CD4-positive, alpha-beta memory T cell (primary cell): Measurements from ENCODE around the gene RPS3A. TPM values are rescaled to one million over a fixed set of nuclear protein-coding genes. Genes with fewer than 3 reads are reported as not detected.

ENCODE experiments used
- CTCF ChIA-PET: fragments of 350-600 bp; sonication (Branson Sonifier 250); formaldehyde crosslinking; loops from one replicate; lab custom pipeline; 2021; ENCODE audit warnings: inconsistent platforms; ENCODE audit not compliant: partially characterized antibody; lab: Charles Lee
- POLR2A ChIA-PET: fragments of 350-600 bp; sonication (Branson Sonifier 250); formaldehyde crosslinking; loops from one replicate; lab custom pipeline; 2021; ENCODE audit not compliant: partially characterized antibody; lab: Charles Lee
- DNase-seq, 5 donors: peaks; one replicate each; pipeline versions ENCODE4 v3.0.0 to v3.0.0-alpha.2; 2020 to 2022; ENCODE audit warnings: mixed read lengths in 1 of 5
- H3K27ac ChIP-seq: one replicate; pipeline ENCODE4 v1.7.0; 2013; ENCODE audit warnings: low read depth, low read length
- H3K27me3 ChIP-seq: 2 replicates; pipeline ENCODE4 v1.7.0; 2013; ENCODE audit warnings: mild to moderate bottlenecking, low read length, moderate library complexity; ENCODE audit not compliant: insufficient read depth
- H3K36me3 ChIP-seq: 2 replicates; pipeline ENCODE4 v1.7.0; 2013; ENCODE audit warnings: mild to moderate bottlenecking, low read length, moderate library complexity; ENCODE audit not compliant: insufficient read depth
- H3K4me1 ChIP-seq: 2 replicates; pipeline ENCODE4 v1.7.0; 2013; ENCODE audit warnings: mild to moderate bottlenecking, low read length, moderate library complexity; ENCODE audit not compliant: insufficient read depth
- H3K4me3 ChIP-seq, 2 donors: one replicate each; pipeline ENCODE4 v1.7.0; 2013; ENCODE audit warnings: low read length in 2 of 2, mild to moderate bottlenecking in 1 of 2
- H3K9me3 ChIP-seq, 2 donors: one replicate each; pipeline ENCODE4 v1.7.0; 2013; ENCODE audit warnings: low read length in 2 of 2, control low read depth in 1 of 2; ENCODE audit not compliant: control insufficient read depth in 1 of 2
- H3K27ac Mint-ChIP-seq, 7 donors: one replicate each; pipeline ENCODE4 v1.8.0; 2020 to 2021; ENCODE audit warnings: mixed read lengths in 7 of 7, mild to moderate bottlenecking in 6 of 7, inconsistent platforms in 3 of 7, moderate library complexity in 3 of 7
- H3K27me3 Mint-ChIP-seq, 2 donors: one replicate each; pipeline ENCODE4 v1.8.0; 2020 to 2021; ENCODE audit warnings: mixed read lengths in 2 of 2
- H3K36me3 Mint-ChIP-seq, 2 donors: one replicate each; pipeline ENCODE4 v1.8.0; 2020 to 2021; ENCODE audit warnings: mixed read lengths in 2 of 2, inconsistent platforms in 1 of 2, mild to moderate bottlenecking in 1 of 2
- H3K4me1 Mint-ChIP-seq, 4 donors: one replicate each; pipeline ENCODE4 v1.8.0; 2020 to 2021; ENCODE audit warnings: mixed read lengths in 4 of 4, mild to moderate bottlenecking in 1 of 4
- H3K4me3 Mint-ChIP-seq, 8 donors: one replicate each; pipeline ENCODE4 v1.8.0; 2020 to 2021; ENCODE audit warnings: mixed read lengths in 8 of 8, mild to moderate bottlenecking in 7 of 8, moderate library complexity in 6 of 8, inconsistent platforms in 3 of 8
- H3K9me3 Mint-ChIP-seq, 8 donors: one replicate each; pipeline ENCODE4 v1.8.0; 2020 to 2021; ENCODE audit warnings: mixed read lengths in 8 of 8, mild to moderate bottlenecking in 5 of 8, inconsistent platforms in 3 of 8, moderate library complexity in 1 of 8
- intact Hi-C: fragments of 100-400 bp; cut with micrococcal nuclease; formaldehyde crosslinking; loops from one replicate; pipeline ENCODE4 v1.15.1; 2023
- polyA plus RNA-seq, 2 donors: library from polyadenylated mRNA; unstranded; fragments of 300-500 nt; fragmentation: Illumina TruSeq; gene quantifications; one replicate each; pipeline ENCODE4 v1.2.3, GENCODE V29; 2021
- total RNA-seq, 2 experiments: library from RNA; stranded (reverse); gene quantifications; one replicate each; pipeline ENCODE4 v1.2.3, GENCODE V29; 2021

RPS3A gene
- total and polyA plus RNA-seq, 4 experiments from 2014 or later = 3,349 to 4,334 (median 4,088) TPM

DNA sequence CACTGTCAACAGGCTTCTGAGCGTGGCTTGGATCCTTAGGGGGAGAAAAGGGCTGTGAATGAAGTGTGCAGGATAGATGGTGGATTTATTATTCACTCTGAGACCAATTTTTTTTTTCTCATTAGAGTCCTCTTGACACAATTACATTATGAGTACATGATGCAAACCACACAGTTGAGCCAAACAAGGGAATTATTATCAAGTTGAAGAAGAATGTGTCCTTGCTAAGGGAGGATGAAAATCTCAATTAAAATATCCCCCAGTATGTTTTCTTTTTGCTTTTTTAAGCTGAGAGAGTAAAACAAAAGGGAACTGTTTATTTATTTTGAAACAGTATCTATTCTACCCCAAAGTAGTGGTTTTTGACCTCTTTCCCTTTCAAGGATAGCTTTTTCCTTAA, 40.4 kb downstream of the RPS3A start:
- intact Hi-C loops = no loop called here

DNA sequence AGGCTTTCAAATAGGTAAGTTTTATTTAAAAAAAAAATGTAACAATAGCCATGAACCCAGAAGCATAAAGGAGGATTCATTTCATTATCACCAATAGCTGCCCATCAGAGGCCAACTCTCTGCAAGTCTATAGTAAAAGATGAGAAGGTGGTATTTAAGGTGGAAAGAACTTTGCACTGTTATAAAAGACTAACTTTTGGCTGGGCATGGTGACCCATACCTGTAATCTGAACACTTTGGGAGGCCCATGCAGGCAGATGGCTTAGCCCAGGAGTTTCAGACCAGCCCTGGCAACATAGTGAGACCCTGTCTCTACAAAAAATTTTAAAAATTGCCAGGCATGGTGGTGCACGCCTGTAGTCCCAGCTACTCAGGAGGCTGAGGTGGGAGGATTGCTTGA, 43.3 kb downstream of the RPS3A start:
- no peaks in the 10 kb centered on the region for H3K36me3 Mint-ChIP-seq
- CTCF ChIA-PET = no interaction called here
- no peaks in the 10 kb centered on the region for H3K4me1 Mint-ChIP-seq
- no peak overlapping the region for H3K4me3 Mint-ChIP-seq
- intact Hi-C loops = no loop called here
- H3K27me3 Mint-ChIP-seq = no peaks in the 10 kb centered on the region
- Histone ChIP-seq H3K4me3 (no peak overlapping the region), H3K36me3 (no peaks in the 10 kb centered on the region), H3K27me3 (no peaks in the 10 kb centered on the region), H3K27ac (no peak overlapping the region), H3K4me1 (no peaks in the 10 kb centered on the region), H3K9me3 (no peaks in the 10 kb centered on the region)
- POLR2A ChIA-PET = interaction anchor here (0.6 kb wide), 1 partner anchor 33 kb away, joined by 3 read pairs; no protein-coding TSS in a partner anchor
- H3K9me3 Mint-ChIP-seq = no peaks in the 10 kb centered on the region
- no peak overlapping the region for H3K27ac Mint-ChIP-seq
- no peak for DNase-seq

More for the DNA sequence above, 40.4 kb downstream of the RPS3A start:
- ChIA-PET POLR2A (no interaction called here), CTCF (no interaction called here)
- no peaks in the 10 kb centered on the region for H3K36me3 Mint-ChIP-seq
- no peak overlapping the region for H3K27ac ChIP-seq
- H3K4me3 ChIP-seq = no peak overlapping the region
- no peaks in the 10 kb centered on the region for H3K4me1 ChIP-seq
- H3K9me3 Mint-ChIP-seq = no peaks in the 10 kb centered on the region
- H3K4me1 Mint-ChIP-seq = no peaks in the 10 kb centered on the region
- no peaks in the 10 kb centered on the region for H3K9me3 ChIP-seq
- H3K36me3 ChIP-seq = no peaks in the 10 kb centered on the region
- no peak for DNase-seq
- H3K4me3 Mint-ChIP-seq = no peak overlapping the region
- no peaks in the 10 kb centered on the region for H3K27me3 Mint-ChIP-seq
- H3K27ac Mint-ChIP-seq = peak overlapping the region in 1 of 7 donors; percentile 42
- no peaks in the 10 kb centered on the region for H3K27me3 ChIP-seq

DNA sequence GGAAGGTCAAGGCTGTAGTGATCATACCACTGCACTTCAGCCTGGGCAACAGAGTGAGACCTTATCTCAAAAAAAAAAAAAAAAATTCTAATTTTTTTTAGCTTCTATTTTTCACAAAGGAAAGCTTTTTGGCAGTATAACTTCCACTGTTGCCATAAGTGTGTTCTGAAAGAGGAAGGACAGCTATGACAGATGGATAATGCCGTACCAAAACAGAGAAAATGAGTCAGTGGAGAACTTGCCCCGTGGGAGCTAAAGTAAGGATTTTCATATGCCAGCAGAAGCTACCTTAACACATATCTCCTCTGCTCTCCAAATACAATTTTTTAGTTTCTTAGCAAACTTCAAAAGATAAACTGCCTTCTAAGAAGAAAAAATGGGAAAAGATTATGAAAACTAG, 43.7 kb downstream of the RPS3A start:
- H3K9me3 ChIP-seq = no peaks in the 10 kb centered on the region
- ChIA-PET CTCF (no interaction called here), POLR2A (interaction anchor here (0.6 kb wide), 1 partner anchor 33 kb away, joined by 3 read pairs; no protein-coding TSS in a partner anchor)
- Mint-ChIP-seq H3K9me3 (no peaks in the 10 kb centered on the region), H3K27me3 (no peaks in the 10 kb centered on the region), H3K4me1 (no peaks in the 10 kb centered on the region), H3K36me3 (no peaks in the 10 kb centered on the region), H3K4me3 (no peak overlapping the region), H3K27ac (no peak overlapping the region)
- intact Hi-C loops = no loop called here
- H3K27me3 ChIP-seq = no peaks in the 10 kb centered on the region
- H3K4me1 ChIP-seq = no peaks in the 10 kb centered on the region
- no peak for DNase-seq
- H3K27ac ChIP-seq = no peak overlapping the region
- no peaks in the 10 kb centered on the region for H3K36me3 ChIP-seq
- no peak overlapping the region for H3K4me3 ChIP-seq

DNA sequence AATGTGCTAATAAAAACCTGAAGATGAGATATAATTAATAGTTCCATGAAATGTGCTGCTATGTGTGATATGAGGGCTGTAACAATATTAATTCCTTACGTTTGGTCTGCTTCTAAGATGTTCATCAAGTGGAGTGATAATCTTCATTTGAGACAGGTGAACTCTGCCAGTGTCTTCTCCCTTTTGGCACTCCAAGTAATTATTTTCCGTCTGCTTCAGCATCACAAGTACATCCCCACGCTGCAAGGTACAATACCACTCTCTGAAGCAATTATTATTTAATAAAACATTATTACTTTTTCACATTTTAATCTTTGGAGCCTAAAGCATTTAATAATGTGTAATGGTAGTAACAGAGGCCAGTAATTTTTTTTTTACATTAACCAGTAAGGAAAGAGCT, 44.4 kb downstream of the RPS3A start:
- Histone ChIP-seq H3K4me3 (no peak overlapping the region), H3K9me3 (no peaks in the 10 kb centered on the region), H3K27me3 (no peaks in the 10 kb centered on the region), H3K27ac (no peak overlapping the region), H3K36me3 (no peaks in the 10 kb centered on the region), H3K4me1 (no peaks in the 10 kb centered on the region)
- Mint-ChIP-seq H3K4me1 (no peaks in the 10 kb centered on the region), H3K27me3 (no peaks in the 10 kb centered on the region), H3K9me3 (no peaks in the 10 kb centered on the region), H3K4me3 (no peak overlapping the region), H3K27ac (no peak overlapping the region), H3K36me3 (no peaks in the 10 kb centered on the region)
- ChIA-PET POLR2A (no interaction called here), CTCF (no interaction called here)
- intact Hi-C loops = no loop called here
- no peak for DNase-seq

GRCh38 chr4:151144329-151145072, 45.1 kb downstream of the RPS3A start:
- no peaks in the 10 kb centered on the region for H3K27me3 Mint-ChIP-seq
- intact Hi-C loops = no loop called here
- ChIA-PET POLR2A (no interaction called here), CTCF (no interaction called here)
- no peak for DNase-seq
- no peaks in the 10 kb centered on the region for H3K27me3 ChIP-seq
- no peak overlapping the region for H3K4me3 ChIP-seq
- no peaks in the 10 kb centered on the region for H3K4me1 ChIP-seq
- H3K27ac ChIP-seq = no peak overlapping the region
- H3K4me3 Mint-ChIP-seq = no peak overlapping the region
- no peaks in the 10 kb centered on the region for H3K9me3 Mint-ChIP-seq
- H3K36me3 ChIP-seq = no peaks in the 10 kb centered on the region
- H3K36me3 Mint-ChIP-seq = no peaks in the 10 kb centered on the region
- no peaks in the 10 kb centered on the region for H3K4me1 Mint-ChIP-seq
- no peak overlapping the region for H3K27ac Mint-ChIP-seq
- H3K9me3 ChIP-seq = no peaks in the 10 kb centered on the region

GRCh38 chr4:151147000-151147399, 47.6 kb downstream of the RPS3A start:
- peaks cover 0 to 5% (median 2%) of the 10 kb centered on the region in 4 donors for H3K4me1 Mint-ChIP-seq
- ChIA-PET POLR2A (no interaction called here), CTCF (no interaction called here)
- DNase-seq = no peak
- Histone ChIP-seq H3K4me1 (no peaks in the 10 kb centered on the region), H3K27me3 (no peaks in the 10 kb centered on the region), H3K27ac (no peak overlapping the region), H3K4me3 (no peak overlapping the region), H3K9me3 (no peaks in the 10 kb centered on the region), H3K36me3 (no peaks in the 10 kb centered on the region)
- H3K36me3 Mint-ChIP-seq = no peaks in the 10 kb centered on the region
- H3K27me3 Mint-ChIP-seq = peaks cover 1 to 5% of the 10 kb centered on the region in 2 donors
- intact Hi-C loops = no loop called here
- H3K9me3 Mint-ChIP-seq = no peaks in the 10 kb centered on the region
- H3K27ac Mint-ChIP-seq = no peak overlapping the region
- H3K4me3 Mint-ChIP-seq = no peak overlapping the region

DNA sequence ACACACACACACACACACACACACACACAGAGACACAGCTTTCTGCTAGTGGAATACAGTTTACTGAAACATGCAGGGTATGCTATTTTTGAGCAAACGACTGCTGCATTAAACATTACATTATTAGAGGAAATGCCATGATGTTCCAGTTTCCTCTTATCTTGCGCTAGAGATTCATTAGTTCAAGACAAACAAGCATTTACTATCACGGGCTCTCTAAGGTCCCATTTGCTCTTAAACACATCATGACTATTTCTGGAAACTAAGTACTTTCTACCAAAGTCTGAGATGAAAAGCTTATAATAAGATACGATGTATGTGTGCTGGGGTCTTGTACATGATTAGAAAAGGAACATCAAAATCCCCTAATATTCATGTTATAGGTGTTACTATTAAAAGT, 48.8 kb downstream of the RPS3A start:
- H3K4me3 ChIP-seq = no peak overlapping the region
- H3K36me3 Mint-ChIP-seq = no peaks in the 10 kb centered on the region
- peaks cover 0 to 5% (median 2%) of the 10 kb centered on the region in 4 donors for H3K4me1 Mint-ChIP-seq
- DNase-seq = no peak
- ChIA-PET POLR2A (no interaction called here), CTCF (interaction anchor here (0.5 kb wide), 1 partner anchor 88 kb away, joined by 3 read pairs; no protein-coding TSS in a partner anchor)
- no peaks in the 10 kb centered on the region for H3K36me3 ChIP-seq
- no peaks in the 10 kb centered on the region for H3K4me1 ChIP-seq
- no peak overlapping the region for H3K4me3 Mint-ChIP-seq
- no peaks in the 10 kb centered on the region for H3K27me3 ChIP-seq
- H3K27ac Mint-ChIP-seq = no peak overlapping the region
- H3K27ac ChIP-seq = no peak overlapping the region
- H3K9me3 Mint-ChIP-seq = no peaks in the 10 kb centered on the region
- H3K9me3 ChIP-seq = no peaks in the 10 kb centered on the region
- intact Hi-C loops = no loop called here
- H3K27me3 Mint-ChIP-seq = peaks cover 1 to 5% of the 10 kb centered on the region in 2 donors
